HG02678 (cell line): ENCODE data around the gene ADRA2C.

Experiments
- ATAC-seq: cut with Tn5 transposase; IDR thresholded peaks from one replicate; pipeline ENCODE4 v1.9.1; 2021; ENCODE audit warnings: mild to moderate bottlenecking, moderate library complexity; ENCODE audit not compliant: unreplicated experiment

The ADRA2C gene

GRCh38 chr4:3775005-3775404 lies 8.8 kb downstream of the ADRA2C start:
- no peak for ATAC-seq

DNA sequence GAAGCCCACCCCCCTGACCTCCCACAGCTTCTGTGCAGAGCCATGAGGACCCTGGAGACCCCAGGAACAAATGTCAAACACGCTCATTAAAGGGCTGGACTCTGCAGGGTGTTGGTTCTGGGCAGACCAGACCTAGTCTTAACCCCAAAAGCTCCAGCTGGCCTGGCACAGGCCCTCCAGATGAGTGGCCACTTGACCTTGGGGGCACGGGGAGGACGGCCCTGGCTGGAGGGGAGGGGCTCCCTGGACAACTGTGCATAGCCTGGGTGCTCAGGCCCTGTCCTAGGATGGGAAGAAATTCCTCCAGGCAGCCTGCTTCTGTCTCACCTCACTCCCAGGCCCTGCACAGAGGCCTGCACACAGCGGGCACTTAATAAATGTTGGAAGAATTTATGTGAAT lies 9.4 kb downstream of the ADRA2C start:
- ATAC-seq, result no peak

GRCh38 chr4:3776166-3777032 lies 10.2 kb downstream of the ADRA2C start:
- ATAC-seq, result no peak

DNA sequence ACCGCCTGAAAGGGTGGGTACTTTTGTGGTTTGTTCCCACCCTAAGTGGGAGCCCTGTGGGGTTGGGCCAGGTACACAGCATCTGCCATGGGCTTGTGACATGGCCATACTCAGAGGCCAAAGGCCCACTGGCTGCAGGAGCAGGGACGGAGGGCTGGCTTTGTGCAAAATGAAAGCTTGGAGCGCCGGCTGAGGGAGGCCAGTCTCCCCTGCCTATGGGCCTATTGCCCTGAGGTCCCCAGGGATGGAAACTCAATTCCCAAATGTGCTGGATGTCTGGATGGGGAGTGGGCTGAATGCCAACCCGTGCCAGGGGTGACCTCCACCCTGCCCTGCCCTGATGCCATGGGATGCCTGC lies 10.8 kb downstream of the ADRA2C start:
- ATAC-seq, result no peak

DNA sequence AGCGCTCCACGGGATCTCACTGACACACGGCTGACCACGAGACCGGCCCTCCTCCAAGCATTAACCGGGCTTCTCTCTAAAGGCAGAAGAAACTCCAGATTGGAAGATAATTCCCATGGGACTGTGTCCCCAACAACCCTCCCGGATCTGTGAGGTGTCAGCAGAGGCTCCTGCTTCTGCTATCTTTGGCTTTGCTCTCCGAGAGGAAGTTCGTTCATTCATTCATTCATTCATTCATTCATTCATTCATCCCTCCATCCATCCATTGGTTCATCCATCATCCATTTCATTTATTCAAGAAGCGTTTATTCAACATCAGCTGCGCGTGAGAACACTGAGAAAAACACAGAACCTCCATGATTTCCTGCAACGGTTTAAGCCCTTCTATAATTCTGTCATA lies 11.5 kb downstream of the ADRA2C start:
- ATAC-seq, result no peak

- ATAC-seq, result no peak
Observed at GRCh38 chr4:3779509-3779908, 13.3 kb downstream of the ADRA2C start.

GRCh38 chr4:3780347-3781171 lies 14.4 kb downstream of the ADRA2C start:
- ATAC-seq, result no peak

GRCh38 chr4:3781193-3781886 lies 15.2 kb downstream of the ADRA2C start:
- no peak for ATAC-seq

GRCh38 chr4:3781997-3782930 lies 16.1 kb downstream of the ADRA2C start:
- no peak for ATAC-seq

DNA sequence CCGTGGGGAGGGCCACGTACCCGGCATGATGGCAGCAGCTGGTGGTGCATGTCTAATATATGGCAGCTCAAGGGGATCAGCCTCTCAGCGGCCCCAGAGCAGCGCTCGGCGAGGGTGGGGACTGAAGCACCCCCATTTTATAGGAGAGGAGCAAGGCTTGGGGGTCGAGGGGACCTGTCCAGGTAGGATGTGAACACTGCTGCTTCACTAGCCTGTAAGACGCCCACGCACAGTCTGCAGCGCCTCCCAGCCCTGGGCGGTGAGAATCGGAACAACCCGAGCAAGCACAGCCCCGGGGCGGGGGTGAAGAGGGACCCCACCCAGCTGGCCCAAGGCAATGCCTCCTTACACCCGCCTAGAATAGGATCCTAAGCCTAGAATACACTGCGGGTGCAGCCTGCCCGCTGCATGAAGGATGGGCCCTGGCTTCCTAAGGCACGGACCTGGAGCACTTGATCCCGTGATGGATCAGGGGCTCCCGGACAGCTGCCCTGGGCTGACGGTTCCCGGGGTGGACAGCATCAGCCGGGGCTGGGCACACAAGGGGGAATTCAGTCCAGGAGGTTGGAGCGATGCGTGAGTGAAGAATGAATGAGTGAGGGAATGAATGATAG lies 17.6 kb downstream of the ADRA2C start:
- no peak for ATAC-seq

GRCh38 chr4:3784454-3785291 lies 18.5 kb downstream of the ADRA2C start:
- no peak for ATAC-seq

DNA sequence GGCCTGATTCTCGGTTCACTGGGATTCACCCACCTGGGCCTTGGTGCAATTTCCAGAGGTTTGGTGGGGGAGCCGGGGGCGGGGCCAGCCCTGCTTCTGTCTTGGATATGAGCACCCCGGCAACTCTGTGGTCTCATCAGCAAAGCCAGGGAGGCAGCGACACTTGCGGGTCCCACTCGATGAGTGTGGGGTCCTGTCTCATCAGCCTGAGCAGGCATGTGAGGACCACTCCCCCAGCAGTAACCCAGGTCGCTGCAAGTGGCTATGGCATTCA lies 19.0 kb downstream of the ADRA2C start:
- ATAC-seq, result no peak

- no peak for ATAC-seq
Observed at GRCh38 chr4:3786196-3786869, 20.1 kb downstream of the ADRA2C start.

DNA sequence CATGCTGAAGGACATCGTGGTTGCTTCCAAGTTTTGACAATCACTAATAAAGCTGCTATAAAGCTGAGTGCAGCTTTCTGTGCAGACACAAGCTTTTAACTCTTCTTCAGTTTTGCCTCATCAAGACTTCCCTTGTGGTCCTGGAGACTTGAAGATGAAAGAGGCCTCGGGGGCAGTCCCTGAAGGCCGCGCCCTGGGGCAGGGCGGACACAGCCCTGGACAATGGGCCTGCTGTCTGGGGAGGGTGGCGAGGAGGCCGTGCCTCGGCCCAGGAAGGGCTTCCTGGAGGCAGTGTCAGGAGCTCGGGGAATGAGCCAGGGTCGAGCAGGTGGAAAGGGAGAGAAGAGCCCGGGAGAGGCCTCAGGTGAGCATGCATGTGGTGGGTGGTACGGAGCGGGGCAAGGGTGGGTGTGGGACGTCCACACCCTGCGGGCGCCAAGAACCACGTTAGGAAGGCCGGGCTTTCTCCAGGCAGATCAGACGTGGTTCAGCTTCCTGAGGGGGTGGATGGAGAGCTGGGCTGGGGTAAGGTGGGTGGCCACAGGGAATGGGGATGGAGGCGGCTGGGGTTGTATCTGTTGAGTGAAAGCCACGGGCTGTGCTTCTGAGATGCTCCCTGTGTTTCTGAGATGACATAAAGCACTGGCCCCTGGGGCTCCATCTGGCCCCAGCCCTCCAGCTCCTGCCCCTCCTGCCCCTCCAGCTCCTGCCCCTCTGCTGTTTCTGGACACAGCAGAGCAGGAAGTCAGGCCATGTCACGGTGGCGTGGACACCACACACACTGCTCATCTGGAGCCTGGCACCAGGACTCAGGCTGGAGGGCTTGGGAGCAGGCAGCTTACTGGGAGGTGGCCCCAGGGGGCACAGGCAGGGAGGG lies 21.5 kb downstream of the ADRA2C start:
- ATAC-seq, result no peak

GRCh38 chr4:3788366-3788660 lies 22.1 kb downstream of the ADRA2C start:
- ATAC-seq, result no peak

DNA sequence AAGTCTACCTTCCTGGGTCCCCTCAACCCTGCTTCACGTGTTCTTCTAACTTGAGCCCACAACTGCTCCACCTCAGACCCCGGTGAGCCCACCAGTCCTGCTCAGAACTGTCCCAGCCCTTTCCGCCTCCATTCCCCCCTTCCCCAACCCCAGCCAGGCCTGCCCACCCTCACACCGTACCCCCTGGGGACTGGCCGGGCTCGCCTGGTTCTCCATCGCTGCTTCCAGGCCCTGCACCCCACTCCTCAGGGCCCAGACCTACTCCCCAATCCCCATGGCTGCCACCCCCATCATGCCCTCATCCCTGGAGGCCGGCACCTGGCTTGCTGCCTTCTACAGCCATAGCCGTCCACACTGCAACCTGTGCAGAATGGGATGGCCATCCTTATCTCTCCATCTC lies 23.4 kb downstream of the ADRA2C start:
- no peak for ATAC-seq

DNA sequence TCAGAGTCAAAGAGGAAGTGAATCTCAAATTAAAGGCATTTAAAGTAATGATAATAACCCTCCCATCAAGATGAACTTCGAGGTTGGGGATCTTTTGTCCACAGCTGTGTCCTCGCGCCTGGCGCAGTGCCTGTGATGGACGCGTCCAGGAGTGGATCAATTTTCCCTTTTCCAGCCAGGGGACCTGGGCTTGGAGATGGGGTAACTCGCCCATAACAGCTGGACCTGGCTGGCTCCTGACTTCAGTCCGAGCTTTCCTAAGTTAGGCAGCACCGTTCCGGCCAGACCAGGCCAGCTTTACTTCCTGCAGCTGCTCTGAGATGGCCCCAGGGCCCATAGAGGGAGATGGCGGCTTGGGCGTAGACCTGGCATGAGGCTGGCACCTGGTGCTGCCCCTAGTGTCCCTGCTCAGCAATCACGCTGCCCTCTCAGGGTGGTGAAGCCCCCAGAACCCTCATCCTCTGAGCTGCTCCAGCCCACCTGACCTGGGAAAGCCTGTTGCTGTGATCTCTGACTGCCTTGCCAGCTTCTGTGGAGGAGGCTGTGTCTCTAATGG lies 23.9 kb downstream of the ADRA2C start:
- ATAC-seq, result no peak

DNA sequence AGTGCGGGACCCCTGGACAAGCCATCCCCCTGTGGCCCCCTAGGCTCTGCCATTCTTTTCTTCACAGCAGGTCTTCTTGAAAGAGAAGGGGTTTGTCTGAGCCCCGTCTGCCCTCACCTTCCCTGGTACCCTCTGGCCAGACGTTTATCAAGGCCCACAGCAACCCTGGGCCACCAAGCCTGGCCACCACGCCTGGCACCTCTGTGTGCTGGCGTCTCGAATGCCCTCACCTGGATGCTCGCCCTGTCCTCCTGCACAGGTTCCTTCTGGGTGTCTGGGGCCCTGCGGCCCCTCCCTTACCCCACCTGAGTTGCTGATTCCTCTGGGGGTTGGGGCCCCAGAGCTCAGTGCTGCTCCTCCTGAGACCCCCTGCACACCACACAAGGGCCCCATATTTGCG lies 25.1 kb downstream of the ADRA2C start:
- no peak for ATAC-seq
